K562 (cell line): ENCODE data around the gene CLEC17A. TPM values are rescaled to one million over a fixed set of nuclear protein-coding genes. Genes with fewer than 3 reads are reported as not detected.
"Not testable (repeated sequence)": the region's sequence is repeated elsewhere in the genome, so short reads cannot be mapped to it uniquely, and the experiment has no call there.

Experiments used
- ATAC-seq: fragments of 200-7000 bp; cut with Tn5 transposase; 3 replicates; pipeline ENCODE4 v1.9.1; 2020; ENCODE audit warnings: moderate library complexity
- BruUV-seq: library from RNA; stranded (reverse); fragments of 400-500 nt; replicated peaks from 2 replicates; lab custom pipeline; 2021; lab: Mats Ljungman, UMichigan
- CTCF ChIA-PET: fragments of 300-600 bp; formaldehyde crosslinking; extraction: SDS; loops from one replicate; lab custom pipeline; 2021; ENCODE audit warnings: low intra/inter-chr PET ratio; lab: Yijun Ruan, JAX
- POLR2A ChIA-PET: fragments of 300-600, 350-650 bp; sonication (Branson Sonifier 250); formaldehyde crosslinking; extraction: SDS; loops from one replicate; lab custom pipeline; 2021; ENCODE audit warnings: antibody characterized with exemption, inconsistent platforms; lab: Yijun Ruan, JAX
- DNase-seq, 4 experiments: peaks; one replicate each; pipeline versions ENCODE4 v3.0.0 to v3.0.0-alpha.2; 2011 to 2018; ENCODE audit warnings: low spot score in 3 of 4, mixed read lengths in 3 of 4; ENCODE audit errors: extremely low read depth in 1 of 4
- FAIRE-seq: peaks from 2 replicates; lab custom pipeline; 2011; peaks lifted over from hg19 to GRCh38; lab: Jason Lieb, UNC
- H2AFZ ChIP-seq: 2 replicates; pipeline ENCODE4 v1.6.0; 2011; ENCODE audit warnings: low read depth, low read length, control low read depth, inconsistent platforms
- H3K27ac ChIP-seq: fragments of 200-600 bp; 3 replicates; pipeline ENCODE4 v1.8.0; 2011; ENCODE audit warnings: low read depth, mild to moderate bottlenecking, control low read depth, inconsistent platforms, low read length, moderate library complexity, mixed read lengths; ENCODE audit errors: extremely low read depth
- H3K27me3 ChIP-seq, 2 experiments: fragments of 300-600 bp in 1 of 2; 2 replicates in 1 of 2; 3 replicates in 1 of 2; pipeline versions ENCODE4 v1.6.0 to v1.8.0; 2011; ENCODE audit warnings: inconsistent platforms in 2 of 2, low read length in 2 of 2, mild to moderate bottlenecking in 1 of 2, mixed read lengths in 1 of 2, moderate library complexity in 1 of 2; ENCODE audit not compliant: control insufficient read depth in 2 of 2, insufficient read depth in 2 of 2
- H3K36me3 ChIP-seq: fragments of 300-600 bp; 3 replicates; pipeline ENCODE4 v1.8.0; 2011; ENCODE audit warnings: mild to moderate bottlenecking, low read length, inconsistent platforms; ENCODE audit not compliant: control insufficient read depth, insufficient read depth
- H3K4me1 ChIP-seq, 2 experiments: fragments of 200-600 bp in 1 of 2; replicated peaks in 1 of 2; 2 replicates in 1 of 2; 3 replicates in 1 of 2; pipeline versions ENCODE4 v1.5.1 to v1.8.0; 2011; ENCODE audit warnings: inconsistent platforms in 2 of 2, low read length in 2 of 2, mild to moderate bottlenecking in 1 of 2, mixed read lengths in 1 of 2, moderate library complexity in 1 of 2; ENCODE audit not compliant: control insufficient read depth in 2 of 2, insufficient read depth in 2 of 2
- H3K4me2 ChIP-seq: 2 replicates; pipeline ENCODE4 v1.6.1; 2011; ENCODE audit warnings: low read length, control low read depth, inconsistent platforms, mixed read lengths; ENCODE audit not compliant: insufficient read depth
- H3K4me3 ChIP-seq: fragments of 200-600 bp; sonication (generic), shearing (Covaris generic); 2 replicates; pipeline ENCODE4 v1.5.1; 2016; ENCODE audit warnings: control low read depth, inconsistent platforms
- H3K79me2 ChIP-seq: fragments of 200-600 bp; 3 replicates; pipeline ENCODE4 v1.8.0; 2011; ENCODE audit warnings: low read length, inconsistent platforms; ENCODE audit not compliant: control insufficient read depth, insufficient read depth
- H3K9ac ChIP-seq, 2 experiments: 2 replicates each; pipeline versions ENCODE4 v1.6.0 to v1.6.1; 2011; ENCODE audit warnings: low read depth in 2 of 2, low read length in 2 of 2, control low read depth in 1 of 2, inconsistent platforms in 1 of 2, mild to moderate bottlenecking in 1 of 2, mixed read lengths in 1 of 2; ENCODE audit not compliant: insufficient read depth in 1 of 2
- H3K9me1 ChIP-seq: one replicate; pipeline ENCODE4 v1.6.0; 2011; ENCODE audit warnings: inconsistent platforms, mild to moderate bottlenecking, low read length, moderate library complexity; ENCODE audit not compliant: control insufficient read depth, insufficient read depth
- H3K9me3 ChIP-seq: replicated peaks from 2 replicates; pipeline ENCODE4 v1.5.1; 2011; ENCODE audit warnings: low read depth, low read length, inconsistent platforms; ENCODE audit not compliant: control insufficient read depth, insufficient read depth
- H4K20me1 ChIP-seq: replicated peaks from 2 replicates; pipeline ENCODE4 v1.6.1; 2011; ENCODE audit warnings: low read length, inconsistent platforms, mixed read lengths; ENCODE audit not compliant: control insufficient read depth, insufficient read depth
- EGR1 ChIP-seq: fragments of 450-650 bp; conservative IDR thresholded peaks from 2 replicates; pipeline ENCODE4 v1.6.1; 2017; ENCODE audit warnings: mild to moderate bottlenecking
- SPI1 ChIP-seq: IDR thresholded peaks from 2 replicates; pipeline ENCODE4 v1.6.1; 2011; ENCODE audit warnings: low read depth, low read length, control low read depth, borderline replicate concordance
- WGBS: fragments of 100-300 bp; shearing (Covaris generic); methylation state at CpG from one replicate; pipeline ENCODE4 v1.1.6; 2016; ENCODE audit warnings: low coverage, mixed read lengths; ENCODE audit not compliant: insufficient coverage; ENCODE audit errors: missing lambda C conversion rate; 5-methylcytosine and 5-hydroxymethylcytosine counted together
- in situ Hi-C: fragments of 300-500 bp; cut with MboI; formaldehyde crosslinking; loops from 4 replicates; pipeline ENCODE4 v1.15.0; 2018; ENCODE audit warnings: inconsistent platforms, mixed read lengths
- intact Hi-C: fragments of 100-400 bp; cut with micrococcal nuclease; formaldehyde crosslinking; loops from 2 replicates; pipeline ENCODE4 v1.14.2; 2022
- polyA plus RNA-seq, 8 experiments: library from polyadenylated mRNA; depleted of rRNA in 4 of 8; stranded (reverse) in 5 of 8; unstranded in 3 of 8; fragments of >200 nt; fragmentation: Nextera tagmentation in 2 of 8; fragmentation: Illumina TruSeq in 1 of 8; extraction: Ambion mirVana in 2 of 8; extraction: Trizol in 1 of 8; gene quantifications; 2 replicates each; pipeline versions ENCODE4 v1.2.1 to v1.2.3, GENCODE V29; 2011 to 2014; ENCODE audit warnings: inconsistent platforms in 1 of 8, missing spikeins in 1 of 8
- total RNA-seq, 7 experiments: library from RNA; depleted of rRNA in 6 of 7; stranded (reverse); fragments of >200 nt in 6 of 7; fragmentation: Illumina TruSeq in 2 of 7; extraction: Trizol in 2 of 7; gene quantifications; 2 replicates each; pipeline versions ENCODE4 v1.2.1 to v1.2.3, GENCODE V29; 2011 to 2021; ENCODE audit warnings: low replicate concordance in 1 of 7

The CLEC17A gene
- total and polyA plus RNA-seq, 9 of the 15 experiments (the other 6 are each of a cell fraction or from before 2014, with no cell fraction given): 0.03 TPM; not detected in 8

DNA sequence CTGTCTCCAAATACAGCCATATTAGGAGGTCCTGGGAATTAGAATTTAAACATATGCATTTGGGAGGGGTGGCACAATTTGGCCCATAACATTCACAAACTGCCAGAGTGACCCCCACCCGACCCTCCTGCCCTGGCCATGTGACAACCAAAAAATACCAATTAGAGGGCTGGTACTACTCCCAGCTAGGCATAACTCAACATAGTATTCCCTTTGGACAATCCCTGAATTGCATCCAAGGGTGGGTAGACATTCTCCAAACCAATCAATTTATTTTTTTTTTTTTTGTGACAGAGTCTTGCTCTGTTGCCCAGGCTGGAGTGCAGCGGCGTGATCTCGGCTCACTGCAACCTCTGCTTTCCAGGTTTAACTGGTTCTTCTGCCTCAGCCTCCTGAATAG is 29.8 kb downstream of the CLEC17A start:
- FAIRE-seq (no peak), ATAC-seq (no peak), DNase-seq (no peak)
- Histone ChIP-seq H3K4me1 (peaks cover 4% of the 10 kb centered on the region in 2 experiments; a peak in 2 of 5 replicates), H3K4me3 (no peak overlapping the region), H3K4me2 (no peak overlapping the region), H3K27ac (no peak overlapping the region), H3K36me3 (no peaks in the 10 kb centered on the region), H3K79me2 (no peaks in the 10 kb centered on the region), H2AFZ (no peak overlapping the region), H3K9ac (no peak overlapping the region), H3K9me1 (no peaks in the 10 kb centered on the region), H3K27me3 (peaks cover 7 to 13% of the 10 kb centered on the region in 2 experiments; a peak in 3 of 5 replicates), H3K9me3 (no peaks in the 10 kb centered on the region), H4K20me1 (no peaks in the 10 kb centered on the region)
- TF ChIP-seq EGR1: no peak
- CTCF ChIA-PET: no interaction called here
- BruUV-seq: no TSS peak
- WGBS: 7% methylated on average over 4 of the region's 4 CpGs
- intact Hi-C loops (no loop called here), in situ Hi-C loops (no loop called here)
- POLR2A ChIA-PET: interaction anchor here (0.6 to 1.1 kb wide), 3 partner anchors 17 to 32 kb away, joined by 3 read pairs; no protein-coding TSS in a partner anchor

DNA sequence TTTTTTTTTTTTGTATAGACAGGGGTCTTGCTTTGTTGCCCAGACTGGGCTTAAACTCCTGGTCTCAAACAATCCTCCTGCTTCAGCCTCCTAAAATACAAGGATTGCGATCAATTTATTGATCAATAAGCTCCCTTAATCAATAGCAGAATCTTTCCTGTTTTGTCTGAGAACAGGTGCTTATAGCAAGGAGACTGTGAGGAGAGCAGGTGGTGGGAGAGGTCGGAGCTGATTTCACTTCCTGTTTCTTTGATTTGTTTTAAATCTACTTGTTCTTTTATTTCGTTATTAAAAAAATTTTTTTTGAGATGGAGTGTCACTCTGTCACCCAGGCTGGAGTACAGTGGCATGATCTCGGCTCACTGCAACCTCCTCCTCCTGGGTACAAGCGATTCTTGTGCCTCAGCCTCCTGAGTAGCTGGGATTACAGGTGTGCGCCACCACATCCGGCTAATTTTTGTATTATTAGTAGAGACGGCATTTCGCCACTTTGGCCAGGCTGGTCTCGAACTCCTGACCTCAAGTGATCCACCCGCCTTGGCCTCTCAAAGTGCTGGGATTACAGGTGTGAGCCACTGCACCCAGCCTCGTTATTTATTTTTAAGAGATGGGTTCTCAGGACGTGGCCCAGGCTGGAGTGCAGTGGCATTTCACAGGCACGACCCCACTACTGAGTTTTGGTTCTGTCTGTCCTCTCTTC is 30.7 kb downstream of the CLEC17A start:
- intact Hi-C loops: not testable (repeated sequence)
- POLR2A ChIA-PET: interaction anchor here (0.6 to 1.1 kb wide), 3 partner anchors 16 to 32 kb away, joined by 3 read pairs; no protein-coding TSS in a partner anchor

More for the DNA sequence above, 30.7 kb downstream of the CLEC17A start:
- H2AFZ ChIP-seq, CTCF ChIA-PET, H3K9me1 ChIP-seq, H3K4me2 ChIP-seq, H3K9ac ChIP-seq, H3K36me3 ChIP-seq, H3K79me2 ChIP-seq, BruUV-seq, H4K20me1 ChIP-seq, H3K4me3 ChIP-seq, H3K4me1 ChIP-seq, ATAC-seq, H3K9me3 ChIP-seq, H3K27ac ChIP-seq, FAIRE-seq, DNase-seq, in situ Hi-C loops: not testable (repeated sequence)
- 0 out of 2 replicates have a peak, but pooled peaks have one; percentile 41 for TF ChIP-seq SPI1
- WGBS: 25% methylated on average over 14 of the region's 14 CpGs
- H3K27me3 ChIP-seq: peaks cover 7 to 13% of the 10 kb centered on the region in 2 experiments; a peak in 3 of 5 replicates
